GM19372 (cell line): ENCODE results near the gene FER.
"Not testable (repeated sequence)": the region's sequence is repeated elsewhere in the genome, so short reads cannot be mapped to it uniquely, and the experiment has no call there.

Experiments
- ATAC-seq: cut with Tn5 transposase; IDR thresholded peaks from one replicate; pipeline ENCODE4 v1.9.1; 2021; ENCODE audit warnings: mild to moderate bottlenecking, low read depth, moderate library complexity; ENCODE audit not compliant: unreplicated experiment

Gene FER

DNA sequence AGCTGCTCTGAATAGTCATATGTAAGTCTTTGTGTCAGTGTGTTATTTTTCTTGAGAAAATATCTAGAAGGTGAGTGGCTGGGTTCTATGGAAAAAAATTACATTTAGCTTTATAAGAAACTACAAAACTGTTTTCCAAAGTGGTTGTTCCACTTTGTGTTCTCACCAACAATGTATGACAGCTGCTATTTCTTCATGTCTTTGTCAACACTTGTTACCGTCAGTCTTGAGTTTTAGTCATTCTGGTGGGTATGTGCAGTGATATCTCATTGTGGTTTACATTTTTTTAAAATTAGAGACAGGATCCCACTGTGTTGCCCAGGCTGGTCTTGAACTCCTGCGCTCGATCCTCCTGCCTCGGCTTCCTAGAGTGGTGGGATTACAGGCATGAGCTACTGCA, 415.6 kb downstream of the FER start:
- no peak for ATAC-seq

DNA sequence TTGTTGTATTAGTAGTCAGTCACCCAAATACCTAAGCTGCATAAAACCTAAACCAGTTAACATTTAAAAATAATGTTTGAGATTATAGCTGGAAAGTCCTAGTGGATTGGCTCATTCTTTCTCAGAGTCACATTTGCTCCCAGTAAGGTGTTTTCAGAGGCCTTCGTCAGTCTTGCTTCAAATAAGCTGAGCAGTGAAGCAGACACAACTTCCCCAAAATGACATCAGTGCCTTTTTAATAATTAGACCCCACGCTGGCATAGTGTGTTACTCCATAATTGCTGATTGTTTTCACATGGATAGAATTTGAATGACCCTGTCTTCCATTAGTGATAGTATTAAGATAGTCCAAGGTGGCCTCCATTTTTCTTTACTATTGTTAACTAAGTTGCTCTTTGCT, 416.3 kb downstream of the FER start:
- ATAC-seq: no peak

DNA sequence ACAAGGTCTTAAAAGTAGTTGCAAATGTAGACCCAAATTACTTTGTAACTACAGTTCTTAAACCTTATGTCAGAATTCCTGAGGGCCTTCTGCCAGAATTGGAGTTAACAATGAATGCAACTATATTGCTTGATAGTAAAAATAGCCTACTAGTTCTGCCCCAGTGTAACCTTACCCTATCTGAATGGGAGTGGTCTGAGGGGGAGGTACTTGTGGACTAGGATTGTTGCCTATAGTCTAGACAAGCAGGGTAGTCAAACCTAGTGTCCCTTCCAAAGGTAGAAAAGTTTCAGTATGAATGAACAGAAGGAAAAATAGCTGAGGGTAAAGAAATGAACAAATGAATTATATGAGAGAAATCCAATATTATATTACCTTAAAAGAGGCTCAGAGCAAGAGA, 419.9 kb downstream of the FER start:
- no peak for ATAC-seq

DNA sequence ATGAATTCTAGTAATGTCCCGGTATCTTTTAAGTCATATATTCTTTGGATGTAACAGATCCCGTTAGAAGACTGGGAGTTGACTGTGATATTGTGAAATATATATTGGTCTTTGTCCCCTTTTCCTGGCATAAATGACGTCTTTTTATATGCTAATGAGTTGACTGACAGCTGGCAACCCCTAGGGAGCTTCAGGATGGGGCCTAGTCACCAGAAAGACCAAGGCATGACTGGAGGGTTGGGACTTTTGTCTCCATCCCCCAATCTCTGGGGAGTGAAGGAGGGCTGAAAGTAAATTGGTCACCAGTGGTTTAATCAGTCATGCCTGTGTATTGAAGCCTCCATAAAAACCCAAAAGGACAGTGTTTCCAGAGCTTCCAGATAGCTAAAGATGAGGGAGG, 420.5 kb downstream of the FER start:
- ATAC-seq: no peak

DNA sequence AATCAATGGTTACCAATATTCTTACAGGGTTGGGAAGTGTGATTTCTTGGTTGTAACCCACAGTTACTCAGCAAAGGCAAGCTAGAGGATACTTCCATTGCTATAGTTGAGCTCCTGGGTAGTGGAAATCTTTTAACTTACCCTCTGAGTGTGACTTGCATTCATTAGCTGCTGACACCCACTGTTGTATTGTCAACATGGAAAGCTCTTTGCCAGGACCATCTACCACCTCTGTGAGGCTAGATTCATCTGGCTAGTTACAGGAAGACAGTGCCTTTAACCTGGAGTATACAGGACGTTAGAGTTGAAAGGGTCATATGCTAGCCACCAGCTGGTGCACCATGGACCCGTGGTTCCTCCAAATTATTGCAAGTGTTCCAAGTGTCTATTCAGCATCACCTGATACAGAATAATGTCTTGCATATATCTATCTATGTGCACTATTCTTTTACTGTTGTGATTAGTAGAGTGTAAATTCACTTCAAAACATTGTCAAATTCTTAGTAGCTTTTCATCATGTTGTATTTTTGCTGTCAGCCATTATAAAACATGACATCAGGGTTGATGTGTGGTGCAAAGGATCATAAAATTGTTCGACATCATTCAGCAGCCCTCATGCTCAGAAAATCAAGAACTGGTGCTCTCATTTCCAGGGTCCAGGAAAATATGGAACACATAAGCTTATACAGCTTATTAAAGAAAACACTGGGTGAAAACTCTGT, 423.1 kb downstream of the FER start:
- ATAC-seq: no peak

DNA sequence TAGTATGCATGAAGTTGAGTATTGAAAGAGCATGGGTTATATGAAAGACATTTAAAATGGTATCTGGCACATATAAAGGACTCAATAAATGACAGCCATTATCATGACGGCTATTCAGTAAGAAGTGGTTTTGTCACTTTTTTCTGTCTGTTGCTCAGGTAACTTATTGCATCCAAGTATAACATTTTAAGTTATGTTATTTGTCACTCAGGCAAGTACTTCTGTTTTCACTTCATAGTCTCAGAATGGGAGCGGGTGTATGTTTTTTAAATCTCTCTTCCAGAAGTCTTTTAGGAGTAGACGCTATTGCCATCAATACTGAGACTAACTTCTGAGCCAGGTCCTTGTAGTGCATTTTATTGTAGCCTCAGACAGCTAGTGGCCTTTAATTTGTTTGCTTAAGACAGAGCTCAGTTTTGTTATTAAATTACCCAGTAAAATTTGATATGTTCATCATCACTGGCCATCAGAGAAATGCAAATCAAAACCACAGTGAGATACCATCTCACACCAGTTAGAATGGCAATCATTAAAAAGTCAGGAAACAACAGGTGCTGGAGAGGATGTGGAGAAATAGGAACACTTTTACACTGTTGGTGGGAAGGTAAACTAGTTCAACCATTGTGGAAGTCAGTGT, 423.9 kb downstream of the FER start:
- not testable (repeated sequence) for ATAC-seq

DNA sequence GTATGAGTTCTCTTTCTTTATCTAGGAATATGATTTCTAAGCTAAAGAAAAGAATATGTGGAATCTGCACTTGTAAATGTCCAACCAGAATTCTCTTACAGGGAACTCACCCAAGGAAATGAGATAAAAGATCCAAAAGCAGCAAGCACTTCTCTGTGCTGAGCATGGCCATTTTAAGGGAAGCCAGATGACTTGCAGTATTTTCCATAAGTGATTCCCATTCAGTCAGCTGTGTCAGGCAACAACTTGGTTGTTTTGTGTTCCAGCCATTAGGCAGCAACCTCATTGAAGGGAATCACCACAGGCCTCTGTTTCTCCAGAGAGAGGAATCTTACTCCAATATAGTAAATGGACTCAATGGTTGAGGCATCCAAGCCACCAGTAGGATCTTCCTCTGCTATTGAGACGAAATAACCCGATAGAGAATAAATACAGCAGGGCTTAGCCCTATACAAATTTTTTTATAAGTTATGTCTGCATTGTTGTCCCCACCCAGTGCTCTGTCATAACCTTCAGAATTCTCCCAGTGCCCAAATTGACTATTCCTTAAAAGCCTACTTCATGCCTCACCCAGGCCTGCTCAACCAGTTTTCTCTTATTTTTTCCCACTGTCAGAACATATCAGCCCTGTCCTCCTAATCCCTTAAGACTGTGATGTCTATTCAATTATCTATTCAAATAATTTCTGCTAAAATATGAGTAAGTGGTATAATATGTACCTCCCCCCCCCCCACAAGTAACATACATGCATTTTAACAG, 425.5 kb downstream of the FER start:
- ATAC-seq: no peak

DNA sequence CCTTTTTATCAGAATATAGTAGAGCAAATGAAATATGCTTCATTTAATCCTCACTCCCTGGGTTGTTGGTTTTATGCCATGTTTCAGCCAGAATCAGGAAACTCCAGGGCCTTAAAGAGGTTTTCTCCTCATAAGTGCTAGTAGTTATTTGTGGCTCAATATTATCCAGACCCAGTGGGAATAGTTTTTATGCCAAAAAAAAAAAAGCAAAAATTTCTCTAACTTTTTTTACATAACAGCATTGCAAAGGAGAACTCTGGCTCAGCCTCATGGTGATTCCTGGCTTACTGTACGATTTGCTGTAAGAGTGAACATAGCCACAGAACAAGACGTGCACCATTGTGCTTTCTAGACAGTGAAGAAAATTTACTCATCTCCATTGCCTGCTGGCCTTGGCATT, 429.5 kb downstream of the FER start:
- ATAC-seq: no peak

DNA sequence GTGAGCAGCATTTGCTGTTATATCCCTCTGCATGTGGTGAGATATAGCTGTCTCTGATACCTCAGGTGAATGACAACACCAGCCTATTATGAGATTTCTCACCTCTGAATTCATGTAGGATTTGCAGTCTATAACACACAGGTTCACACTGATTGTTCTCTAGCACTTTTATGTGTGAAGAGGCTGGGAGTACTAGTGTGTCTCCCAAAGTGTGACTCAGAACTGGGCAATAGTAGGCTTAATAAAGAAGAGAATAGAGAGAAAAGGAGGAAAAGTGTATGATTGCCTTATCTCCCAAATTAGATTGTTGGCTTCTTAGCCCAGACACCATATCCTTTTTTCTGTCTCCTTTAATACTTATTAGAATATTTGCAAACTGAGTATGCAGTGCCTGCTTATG, 430.1 kb downstream of the FER start:
- no peak for ATAC-seq

DNA sequence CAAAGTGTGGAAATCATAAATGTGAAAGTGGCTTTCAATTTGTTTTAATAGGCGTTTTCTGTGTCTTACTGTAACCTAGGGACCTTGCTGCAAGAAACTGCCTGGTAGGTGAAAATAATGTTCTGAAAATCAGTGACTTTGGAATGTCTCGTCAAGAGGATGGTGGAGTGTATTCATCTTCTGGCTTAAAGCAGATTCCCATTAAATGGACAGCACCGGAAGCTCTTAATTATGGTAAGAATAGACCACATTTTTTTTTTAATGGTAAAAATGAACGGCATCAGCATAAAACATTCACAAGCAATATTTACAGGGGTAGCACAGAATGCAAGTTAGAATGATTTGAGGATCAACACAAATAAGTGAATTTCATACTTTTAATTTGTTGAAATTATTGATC, 433.0 kb downstream of the FER start:
- no peak for ATAC-seq

DNA sequence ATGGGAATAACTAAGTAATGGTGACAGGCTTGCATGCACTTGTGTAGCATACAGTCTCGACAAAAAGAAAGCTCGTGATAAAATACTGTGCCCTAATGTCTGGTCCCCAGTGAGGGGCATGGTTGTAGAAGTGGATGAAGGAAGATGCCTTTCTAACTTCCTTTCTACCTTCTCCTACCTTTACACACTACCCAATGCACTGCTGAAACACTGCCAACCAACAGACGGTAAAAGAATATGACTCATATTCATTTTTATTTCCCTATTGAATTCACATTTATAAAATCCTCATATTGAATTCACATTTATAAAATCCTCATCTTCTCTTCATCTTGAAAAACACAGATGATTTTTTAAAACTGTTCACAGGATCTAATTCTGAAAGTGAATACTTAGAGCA, 439.1 kb downstream of the FER start:
- no peak for ATAC-seq

DNA sequence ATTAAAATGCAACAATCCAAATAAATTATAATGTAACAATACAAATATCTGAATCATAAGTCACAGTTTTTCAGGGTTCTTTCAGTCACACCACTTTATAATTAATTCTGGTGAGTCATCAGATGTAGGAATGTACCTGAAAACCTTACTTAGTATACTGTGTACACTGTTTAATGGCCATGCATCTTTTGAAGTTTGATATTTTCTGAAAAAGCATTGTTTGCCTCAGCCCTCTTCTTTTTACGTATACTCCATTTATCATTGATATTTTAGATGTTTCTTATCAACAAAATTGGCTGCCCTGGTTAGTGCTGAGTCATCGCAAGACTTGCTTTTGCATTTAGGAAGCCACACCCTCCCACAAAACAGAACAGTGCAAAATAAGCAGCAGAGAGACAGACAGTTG, 443.5 kb downstream of the FER start:
- no peak for ATAC-seq

DNA sequence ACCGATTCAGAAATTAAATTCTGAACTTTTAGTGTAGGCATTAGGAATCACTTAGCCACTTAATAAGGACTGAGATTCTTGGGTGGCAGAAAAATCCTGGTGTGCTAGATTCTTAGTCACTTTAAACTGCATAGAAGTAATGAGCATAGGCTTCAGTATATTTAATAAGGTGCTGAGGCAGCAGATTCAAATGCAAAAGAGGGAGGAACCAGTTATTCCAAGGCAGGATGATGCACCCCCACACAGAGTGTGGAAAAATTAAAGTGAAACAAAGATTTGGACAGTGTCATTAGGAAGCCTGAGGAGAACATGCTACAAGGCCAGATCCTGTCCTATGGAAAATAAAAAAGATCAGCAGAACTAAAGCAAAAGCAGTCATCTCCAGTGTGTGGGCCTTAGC, 444.3 kb downstream of the FER start:
- ATAC-seq: no peak

DNA sequence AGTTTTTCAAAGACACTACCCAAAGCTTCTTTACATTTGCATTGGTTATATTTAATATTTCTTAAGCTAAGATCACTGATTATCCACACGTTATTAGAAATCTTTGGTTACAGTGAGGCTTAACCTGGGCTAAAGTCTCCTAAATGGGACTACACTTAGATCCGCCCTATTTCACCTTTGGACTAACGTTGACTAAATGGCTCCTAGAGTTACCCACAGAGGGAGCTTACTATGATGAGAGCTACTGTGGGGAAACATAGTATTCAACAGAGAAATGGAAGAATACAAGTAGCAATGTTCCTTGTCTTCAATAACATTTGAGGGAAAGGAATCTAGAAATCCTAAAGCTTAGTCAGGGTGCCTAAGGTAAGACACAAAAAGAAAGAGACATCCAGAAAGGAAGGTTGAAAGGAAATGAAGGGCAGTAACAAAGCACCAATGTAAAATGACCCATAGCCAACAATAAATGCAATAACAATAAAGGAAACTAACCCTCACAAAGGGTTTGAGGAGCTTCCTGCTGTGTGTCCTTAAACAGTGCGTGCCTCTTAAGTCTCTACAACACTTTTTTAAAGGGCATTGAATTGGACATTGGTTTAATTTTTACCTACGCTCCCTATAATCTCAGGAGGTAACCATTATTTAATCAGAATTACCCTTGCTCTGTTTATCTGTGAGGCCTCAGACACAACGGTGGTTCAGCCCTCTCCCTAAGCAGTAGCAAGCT, 445.0 kb downstream of the FER start:
- ATAC-seq: no peak

DNA sequence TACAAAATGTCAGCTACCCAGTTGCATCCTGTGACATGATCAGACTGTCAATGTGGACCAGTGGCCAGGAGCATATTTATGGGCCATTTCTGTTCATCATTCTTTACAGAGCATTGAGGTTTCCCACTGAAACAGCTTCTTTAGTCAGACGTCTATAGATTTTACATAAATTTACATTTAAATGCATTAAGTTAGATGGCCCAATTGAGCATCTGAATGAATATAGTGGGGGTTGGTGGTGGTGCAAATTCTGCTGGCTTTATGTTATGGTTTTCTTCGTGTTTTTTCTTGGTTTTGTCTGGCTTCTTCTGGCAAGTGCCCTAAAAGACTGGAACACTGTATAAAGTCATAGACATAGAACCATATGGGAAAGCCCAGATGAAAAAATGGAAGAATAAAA, 448.0 kb downstream of the FER start:
- no peak for ATAC-seq

DNA sequence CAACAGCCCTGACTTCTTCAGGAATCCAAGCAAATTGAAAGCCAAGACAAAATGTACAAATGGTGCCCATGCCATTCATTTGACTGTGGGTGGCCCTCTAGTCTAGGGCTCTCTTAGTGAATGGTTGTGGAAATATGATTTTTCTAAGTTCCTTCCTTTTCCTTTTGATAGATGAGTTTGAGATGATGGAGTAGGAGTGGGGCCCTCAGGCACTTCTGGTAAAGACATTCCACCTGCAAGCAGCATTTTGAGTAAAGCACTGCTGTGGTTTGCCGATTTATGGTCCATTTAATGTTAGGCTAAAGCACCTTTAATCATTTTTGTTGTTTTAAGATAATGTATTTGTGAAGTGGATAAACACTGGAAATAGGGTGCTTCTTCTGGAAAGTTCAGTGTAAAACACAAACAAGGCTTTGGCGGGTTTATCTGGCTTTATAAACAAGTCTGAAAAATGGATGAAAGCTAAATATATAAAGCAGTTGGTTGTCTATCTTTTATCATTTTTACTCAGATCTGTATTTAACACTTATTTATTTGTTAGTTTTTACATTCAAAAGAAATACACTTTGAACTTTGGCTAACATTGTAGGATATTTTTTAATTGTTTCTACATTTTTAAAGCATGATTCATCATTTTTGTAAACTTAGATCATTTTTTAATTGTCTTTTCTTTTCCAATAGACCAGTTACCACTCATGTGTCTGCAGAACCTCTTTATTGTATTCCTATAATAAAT, 448.6 kb downstream of the FER start:
- ATAC-seq: no peak

DNA sequence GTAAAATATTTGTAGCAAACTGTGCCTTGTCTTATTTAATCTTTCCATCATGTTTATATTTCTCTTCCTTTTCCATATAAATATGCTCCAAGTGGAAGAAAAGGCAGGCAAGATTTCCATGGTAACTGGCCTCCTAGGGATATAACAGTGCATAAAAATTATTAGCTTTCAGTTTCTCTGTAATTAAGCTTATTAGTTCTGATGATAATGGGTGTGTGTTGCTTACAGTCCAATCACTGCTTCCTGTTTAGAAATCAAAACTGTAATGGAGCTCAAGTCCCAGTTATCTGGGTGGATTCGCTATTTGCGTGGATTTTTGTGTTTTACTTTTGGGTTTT, 449.1 kb downstream of the FER start:
- ATAC-seq: no peak

DNA sequence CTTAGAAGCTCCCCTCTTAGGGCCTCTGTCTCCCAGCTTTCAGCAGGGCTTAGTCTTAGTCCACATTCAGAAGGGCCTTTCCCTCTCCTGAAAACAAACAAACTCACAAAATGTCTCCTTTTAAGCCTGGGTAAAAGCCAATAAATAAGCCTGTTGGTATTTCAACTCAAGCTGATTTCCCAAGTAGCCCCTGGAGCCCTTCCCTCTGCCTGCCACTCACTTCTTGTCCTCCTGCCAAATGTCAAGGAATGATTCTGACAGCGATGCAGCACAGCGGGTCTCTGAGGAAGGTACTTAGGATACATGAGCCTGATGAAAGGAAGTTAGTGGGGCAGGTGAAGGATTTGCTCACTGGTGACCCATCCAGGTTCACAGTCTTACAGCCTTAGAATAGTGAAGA, 451.6 kb downstream of the FER start:
- ATAC-seq: no peak

DNA sequence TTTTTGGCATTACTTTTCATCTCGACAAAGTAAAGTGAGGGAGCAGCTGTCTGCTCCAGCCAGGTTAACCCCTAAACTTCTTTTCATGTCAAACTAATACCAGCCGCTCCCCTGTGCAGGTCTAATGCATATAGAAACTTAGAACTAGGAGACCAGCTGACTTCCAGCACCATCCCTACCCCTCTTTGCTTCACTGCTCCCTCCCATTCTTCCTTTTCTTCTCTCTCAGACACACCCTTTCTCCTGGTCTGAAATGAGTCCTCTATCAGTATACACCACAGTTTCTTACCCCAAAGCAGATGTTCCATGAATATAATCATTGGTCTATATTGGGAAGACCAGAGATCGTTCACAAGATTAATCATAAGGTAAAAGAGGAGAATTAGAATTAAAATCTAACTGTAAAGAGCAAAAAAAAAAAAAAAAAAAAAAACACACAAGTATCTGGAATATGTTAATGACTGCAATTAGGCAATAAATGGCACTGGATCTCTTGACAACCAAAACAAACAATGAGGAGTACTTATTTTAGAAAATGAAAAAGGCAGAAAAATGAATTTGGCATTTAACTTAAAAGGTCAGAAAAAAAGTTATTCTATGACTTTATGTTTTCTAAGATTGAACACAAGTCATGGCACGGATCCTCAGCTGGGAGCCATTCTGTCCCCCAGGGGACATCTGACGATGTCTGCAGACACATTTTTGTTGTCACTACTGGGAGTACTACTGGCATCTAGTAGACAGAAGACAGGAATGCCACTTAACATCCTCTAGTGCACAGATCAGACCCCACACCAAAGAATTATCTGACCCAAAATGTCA, 452.3 kb downstream of the FER start:
- ATAC-seq: no peak

DNA sequence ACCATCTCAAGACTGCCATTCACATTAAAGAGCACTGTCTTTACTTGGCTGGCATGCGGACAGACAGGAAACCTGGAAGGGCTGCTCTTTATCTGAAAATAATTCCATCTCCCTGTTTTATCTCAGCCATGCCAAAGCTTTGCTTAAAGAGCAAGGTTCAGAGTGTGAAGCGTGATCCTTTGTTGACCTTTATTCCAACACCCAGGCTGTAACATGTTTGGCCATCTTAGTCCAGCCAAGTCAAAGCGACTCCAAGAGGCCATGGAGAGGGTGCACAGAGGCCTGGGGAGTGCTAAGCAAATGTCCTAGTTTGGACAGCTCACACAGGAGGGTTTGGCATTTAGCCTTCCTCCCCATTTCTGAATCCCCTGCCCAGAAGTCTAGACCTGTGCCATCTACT, 467.3 kb downstream of the FER start:
- no peak for ATAC-seq
